AG09309 (cell line): ENCODE data around the gene SLC1A3.

Experiments used
- DNase-seq: peaks from one replicate; pipeline ENCODE4 v3.0.0-alpha.2; 2010; ENCODE audit warnings: low read depth
- H3K4me3 ChIP-seq: 2 replicates; pipeline ENCODE4 v1.5.1; 2011; ENCODE audit warnings: mild to moderate bottlenecking, low read depth, low read length, moderate library complexity; ENCODE audit not compliant: control insufficient read depth
- TF ChIP-seq, protein P1 (sequence below): IDR thresholded peaks from 2 replicates; pipeline ENCODE4 v1.5.1; 2011; ENCODE audit warnings: mild to moderate bottlenecking, low read depth, low read length, inconsistent platforms; ENCODE audit not compliant: insufficient read depth, control insufficient read depth; ENCODE audit errors: missing control alignments

SLC1A3 gene

GRCh38 chr5:36614657-36615308 lies 8.4 kb downstream of the SLC1A3 start:
- no peak overlapping the region for H3K4me3 ChIP-seq
- DNase-seq: no peak
- TF ChIP-seq, protein P1, sequence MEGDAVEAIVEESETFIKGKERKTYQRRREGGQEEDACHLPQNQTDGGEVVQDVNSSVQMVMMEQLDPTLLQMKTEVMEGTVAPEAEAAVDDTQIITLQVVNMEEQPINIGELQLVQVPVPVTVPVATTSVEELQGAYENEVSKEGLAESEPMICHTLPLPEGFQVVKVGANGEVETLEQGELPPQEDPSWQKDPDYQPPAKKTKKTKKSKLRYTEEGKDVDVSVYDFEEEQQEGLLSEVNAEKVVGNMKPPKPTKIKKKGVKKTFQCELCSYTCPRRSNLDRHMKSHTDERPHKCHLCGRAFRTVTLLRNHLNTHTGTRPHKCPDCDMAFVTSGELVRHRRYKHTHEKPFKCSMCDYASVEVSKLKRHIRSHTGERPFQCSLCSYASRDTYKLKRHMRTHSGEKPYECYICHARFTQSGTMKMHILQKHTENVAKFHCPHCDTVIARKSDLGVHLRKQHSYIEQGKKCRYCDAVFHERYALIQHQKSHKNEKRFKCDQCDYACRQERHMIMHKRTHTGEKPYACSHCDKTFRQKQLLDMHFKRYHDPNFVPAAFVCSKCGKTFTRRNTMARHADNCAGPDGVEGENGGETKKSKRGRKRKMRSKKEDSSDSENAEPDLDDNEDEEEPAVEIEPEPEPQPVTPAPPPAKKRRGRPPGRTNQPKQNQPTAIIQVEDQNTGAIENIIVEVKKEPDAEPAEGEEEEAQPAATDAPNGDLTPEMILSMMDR: no peak

GRCh38 chr5:36619012-36619635 lies 12.7 kb downstream of the SLC1A3 start:
- TF ChIP-seq, protein P1: no peak
- DNase-seq: no peak
- no peak overlapping the region for H3K4me3 ChIP-seq

GRCh38 chr5:36621985-36622384 lies 15.6 kb downstream of the SLC1A3 start:
- DNase-seq: no peak
- no peak overlapping the region for H3K4me3 ChIP-seq
- TF ChIP-seq, protein P1: no peak

DNA sequence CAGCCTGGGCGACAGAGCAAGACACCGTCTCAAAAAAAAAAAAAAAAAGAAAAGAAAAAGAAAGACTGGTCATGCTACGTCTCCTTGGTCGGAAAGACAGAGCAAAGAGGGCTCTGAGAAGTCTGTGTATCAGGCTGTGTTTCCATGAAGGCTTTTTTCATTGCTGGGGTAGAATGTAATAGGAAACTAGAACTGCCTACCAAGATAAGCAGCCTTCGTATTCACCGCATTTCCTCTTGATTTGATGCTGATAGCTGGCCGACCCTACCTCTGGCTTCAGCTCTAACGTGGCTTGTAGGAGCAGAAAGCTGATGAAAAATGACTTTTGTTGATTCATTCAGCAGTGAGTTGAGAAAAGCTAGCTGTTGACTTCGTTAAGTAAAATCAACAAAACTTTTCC lies 17.4 kb downstream of the SLC1A3 start:
- no peak for DNase-seq
- no peak overlapping the region for H3K4me3 ChIP-seq
- TF ChIP-seq, protein P1: no peak

- no peak overlapping the region for H3K4me3 ChIP-seq
- TF ChIP-seq, protein P1: no peak
- DNase-seq: no peak
Measured at GRCh38 chr5:36624277-36624676, 17.9 kb downstream of the SLC1A3 start.

DNA sequence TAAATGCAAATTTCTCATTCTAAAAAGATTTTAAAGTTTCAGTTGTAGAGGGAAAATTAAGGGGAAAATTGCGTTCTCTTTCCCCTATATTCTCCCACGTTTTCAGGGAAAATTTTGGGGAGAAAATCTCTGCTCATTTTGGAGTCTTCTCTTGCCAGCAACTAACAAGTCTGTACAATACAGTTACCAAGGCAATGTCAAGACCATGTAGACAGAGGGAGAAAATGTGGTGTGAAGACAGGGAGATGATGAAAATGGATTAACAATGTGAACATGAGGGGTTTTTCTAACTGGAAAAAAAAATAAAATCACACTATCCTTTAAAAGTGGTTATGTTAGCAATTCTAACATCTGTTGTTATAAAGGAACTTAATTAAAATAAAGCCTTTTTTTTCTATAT lies 22.3 kb downstream of the SLC1A3 start:
- no peak for DNase-seq
- TF ChIP-seq, protein P1: no peak
- H3K4me3 ChIP-seq: no peak overlapping the region

DNA sequence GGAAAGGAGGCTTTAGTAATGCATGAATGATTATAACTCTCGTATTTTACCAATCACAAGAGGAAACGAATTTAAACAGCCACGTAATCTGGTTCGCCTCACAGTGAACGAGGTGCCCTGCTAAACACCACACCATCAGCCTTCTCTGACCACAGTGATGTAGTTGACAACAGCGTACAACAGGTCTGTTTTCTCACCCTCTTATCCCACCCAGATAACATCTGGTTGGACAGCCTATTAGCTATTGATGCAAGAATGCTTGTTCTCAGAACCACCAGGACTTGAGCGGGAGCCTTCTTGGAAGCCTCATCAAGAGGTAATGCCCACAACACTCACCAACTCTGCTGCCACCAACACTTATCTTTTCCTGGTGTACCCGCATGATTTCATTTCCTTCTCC lies 23.3 kb downstream of the SLC1A3 start:
- DNase-seq: no peak
- H3K4me3 ChIP-seq: no peak overlapping the region
- TF ChIP-seq, protein P1: no peak
